ENCODE results near the gene NRG3.

NRG3 gene

GRCh38 chr10:81885491-81885890, 10.5 kb downstream of the NRG3 start:
- no peak for DNase-seq

- DNase-seq: no peak
Measured at GRCh38 chr10:81886939-81887338, 11.9 kb downstream of the NRG3 start.

GRCh38 chr10:81889181-81889769, 14.3 kb downstream of the NRG3 start:
- DNase-seq: no peak

- DNase-seq: no peak
Measured at GRCh38 chr10:81894616-81895015, 19.6 kb downstream of the NRG3 start.

- DNase-seq: no peak
Measured at GRCh38 chr10:81898518-81898917, 23.5 kb downstream of the NRG3 start.

GRCh38 chr10:81900989-81901388, 26.0 kb downstream of the NRG3 start:
- no peak for DNase-seq

- no peak for DNase-seq
Measured at GRCh38 chr10:81903472-81903871, 28.5 kb downstream of the NRG3 start.

GRCh38 chr10:81905161-81905560, 30.2 kb downstream of the NRG3 start:
- DNase-seq: no peak

DNA sequence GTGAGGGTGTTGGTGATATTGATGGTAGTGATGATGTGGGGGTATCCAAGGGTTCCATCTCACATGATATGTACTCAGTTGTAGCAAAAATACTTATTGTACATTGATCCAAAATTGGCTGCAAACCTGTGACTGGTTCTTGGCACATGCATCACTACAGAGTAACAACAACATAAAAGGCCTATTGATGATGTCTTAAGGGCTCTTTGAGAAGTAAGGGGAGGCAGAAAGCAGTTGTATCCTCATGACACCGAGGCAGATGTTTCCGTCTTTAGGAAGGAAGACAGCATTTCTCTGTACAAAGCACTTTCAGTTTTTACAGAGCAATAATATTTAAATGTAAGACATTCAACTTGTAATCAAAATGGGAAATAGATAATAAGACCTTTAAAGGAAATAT, 34.5 kb downstream of the NRG3 start:
- DNase-seq: no peak

- DNase-seq: no peak
Measured at GRCh38 chr10:81911328-81911727, 36.3 kb downstream of the NRG3 start.

GRCh38 chr10:81914736-81915503, 39.9 kb downstream of the NRG3 start:
- no peak for DNase-seq

GRCh38 chr10:81915504-81915897, 40.5 kb downstream of the NRG3 start:
- DNase-seq: no peak

DNA sequence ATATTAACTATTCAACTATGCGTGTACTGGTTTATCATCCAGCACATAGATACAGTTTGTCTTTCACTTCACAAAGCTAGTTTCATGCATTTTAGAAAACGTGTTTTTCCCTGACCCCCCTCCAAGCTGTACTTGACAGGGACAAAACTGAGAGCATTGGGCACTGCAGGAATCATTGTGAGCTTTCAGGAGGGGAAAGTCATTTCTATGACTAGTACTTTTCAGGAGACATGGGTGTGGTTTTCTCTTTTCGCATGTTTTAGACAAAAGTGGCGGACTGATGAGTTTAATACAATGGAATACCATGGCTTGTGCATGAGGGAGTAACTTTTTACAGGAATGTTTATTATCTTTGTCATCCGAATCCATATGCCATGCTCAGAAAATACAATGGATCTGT, 42.7 kb downstream of the NRG3 start:
- DNase-seq: no peak

GRCh38 chr10:81918766-81919165, 43.8 kb downstream of the NRG3 start:
- DNase-seq: no peak

GRCh38 chr10:81920213-81920829, 45.3 kb downstream of the NRG3 start:
- DNase-seq: peak; percentile 37

GRCh38 chr10:81928119-81928518, 53.1 kb downstream of the NRG3 start:
- no peak for DNase-seq

DNA sequence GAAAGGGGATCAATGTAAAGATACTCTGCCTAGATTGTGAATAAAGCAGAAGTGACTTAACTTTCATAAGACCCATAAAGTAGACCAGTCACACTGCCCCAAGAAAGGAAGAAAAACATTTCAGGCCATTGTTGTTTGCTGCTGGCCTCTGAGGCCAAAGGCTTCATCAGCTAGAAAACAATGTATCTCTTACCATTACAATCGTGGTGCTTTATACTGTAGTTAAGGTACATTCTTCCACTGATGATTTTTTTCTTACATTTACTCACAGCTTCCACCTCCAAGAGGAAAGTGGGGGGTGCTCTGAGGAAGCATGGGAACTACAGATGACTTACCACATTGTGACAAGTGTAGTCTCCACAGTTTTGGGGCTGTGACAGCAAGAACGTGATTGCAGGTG, 68.6 kb downstream of the NRG3 start:
- DNase-seq: no peak

DNA sequence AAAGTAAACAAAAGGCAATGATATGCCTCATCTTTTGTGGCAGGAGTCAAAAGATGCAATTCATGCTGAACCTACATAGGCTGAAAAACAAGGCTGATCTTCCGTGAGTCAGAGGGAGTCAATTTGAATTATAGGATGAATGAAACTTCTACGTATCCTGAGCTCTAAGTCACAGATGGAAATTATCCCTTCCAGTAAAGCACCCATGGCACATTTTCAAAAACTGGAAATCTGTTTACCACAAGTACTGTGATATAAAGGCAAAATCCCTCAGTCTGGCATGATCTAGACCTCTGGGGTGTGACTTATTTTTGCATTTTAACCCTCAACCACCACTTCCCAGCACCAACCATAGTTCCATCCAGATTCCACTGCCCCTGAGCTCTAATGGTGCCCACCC, 69.6 kb downstream of the NRG3 start:
- no peak for DNase-seq

GRCh38 chr10:81949283-81949682, 74.3 kb downstream of the NRG3 start:
- no peak for DNase-seq

DNA sequence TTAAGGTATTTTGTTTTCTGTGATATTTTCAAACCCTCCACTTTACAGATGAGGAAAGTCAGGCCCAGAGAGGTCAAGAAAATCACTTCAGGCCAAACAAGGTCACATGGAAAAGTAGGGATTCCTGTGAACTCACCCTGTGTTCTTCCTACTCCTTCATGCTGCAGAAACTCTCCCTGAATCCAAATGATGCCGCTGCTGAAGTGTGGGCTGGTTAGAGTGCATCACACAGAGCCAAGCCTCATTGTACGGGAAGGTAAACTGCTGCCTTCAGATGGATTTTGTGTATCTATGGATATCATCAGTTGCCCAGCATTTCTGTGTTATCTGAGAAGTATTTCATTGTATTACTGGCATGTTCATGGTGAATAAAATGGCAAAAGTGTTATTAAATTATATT, 75.4 kb downstream of the NRG3 start:
- no peak for DNase-seq

- DNase-seq: no peak
Measured at GRCh38 chr10:81953420-81953819, 78.4 kb downstream of the NRG3 start.

DNA sequence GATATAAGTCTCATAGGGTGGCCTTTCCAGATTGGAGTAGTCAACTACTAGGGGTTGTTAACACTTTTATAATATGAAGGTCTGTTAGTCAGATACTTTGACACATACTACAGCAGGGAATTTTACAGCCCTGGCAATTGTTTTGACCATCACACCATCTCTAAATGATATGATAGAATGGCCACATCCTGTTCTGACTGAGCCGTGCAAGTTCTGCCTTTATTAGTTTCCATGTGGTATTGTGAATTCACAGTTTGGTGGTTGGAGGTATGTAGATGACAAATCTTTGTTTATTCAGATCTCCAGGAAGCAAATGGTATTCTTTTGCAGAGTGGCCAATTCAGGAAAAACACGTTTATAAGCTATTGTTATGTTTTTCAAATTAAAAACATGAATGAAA, 83.0 kb downstream of the NRG3 start:
- no peak for DNase-seq

DNA sequence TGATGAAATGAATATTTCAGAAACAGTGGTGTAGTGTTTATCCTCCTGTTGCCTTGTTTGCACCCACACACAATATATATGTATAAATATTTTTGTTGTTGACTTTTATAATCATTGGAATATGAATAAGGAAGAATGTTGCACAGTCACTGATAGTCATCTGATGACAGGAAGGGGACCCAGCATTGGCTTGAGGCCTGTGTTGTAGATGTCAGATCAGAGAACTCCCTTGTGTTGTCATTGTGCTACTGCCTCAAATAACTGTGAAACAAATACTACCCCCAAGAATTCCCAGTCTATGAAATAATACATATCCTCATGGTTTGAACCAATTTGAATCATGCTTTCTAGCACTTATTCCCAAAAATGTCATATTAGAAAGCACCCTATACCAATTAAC, 84.0 kb downstream of the NRG3 start:
- no peak for DNase-seq

- no peak for DNase-seq
Measured at GRCh38 chr10:81961451-81962184, 86.6 kb downstream of the NRG3 start.

All from hematopoietic multipotent progenitor cell treated with erythropoietin and hydrocortisone succinate and interleukin-3 and kit ligand, for 4 days (in vitro differentiated cells).